ENCODE data around the gene GRIA1. TPM values are rescaled to one million over a fixed set of nuclear protein-coding genes. Genes with fewer than 3 reads are reported as not detected.

The GRIA1 gene
- total RNA-seq, 1 experiment from 2014 or later, result not detected

DNA sequence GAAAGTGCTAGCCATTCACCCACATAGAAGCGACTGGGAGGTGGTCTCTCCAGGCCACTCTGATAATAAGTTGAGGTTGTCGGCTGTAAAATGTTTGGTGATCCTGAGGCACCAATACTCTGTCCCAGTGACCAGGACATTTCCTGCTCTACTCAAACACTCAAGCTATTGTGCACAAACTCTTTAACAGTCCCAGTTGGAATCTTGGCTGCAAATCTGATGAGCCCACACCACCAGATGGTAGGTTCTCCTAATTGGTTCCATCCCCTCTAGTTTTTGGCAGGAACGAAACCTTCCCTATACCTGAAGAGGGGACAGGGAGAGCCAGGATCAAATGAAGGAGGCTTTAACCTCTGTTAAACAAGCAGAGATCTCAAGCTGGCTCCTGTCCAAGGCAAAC, 14.3 kb downstream of the GRIA1 start:
- no TSS peak for BruUV-seq (replicated peaks)
- TF ChIP-seq SIN3A (IDR thresholded peaks at IDR 0.05; ENCODE audit: borderline replicate concordance, insufficient read depth, low read depth, low read length) (no peak), POLR2AphosphoS5 (IDR thresholded peaks at IDR 0.05; ENCODE audit: low read depth, low read length) (no peak), TCF7L2 (IDR thresholded peaks at IDR 0.05; ENCODE audit: low read depth, low read length) (no peak)
- TF ChIP-seq, protein P1, sequence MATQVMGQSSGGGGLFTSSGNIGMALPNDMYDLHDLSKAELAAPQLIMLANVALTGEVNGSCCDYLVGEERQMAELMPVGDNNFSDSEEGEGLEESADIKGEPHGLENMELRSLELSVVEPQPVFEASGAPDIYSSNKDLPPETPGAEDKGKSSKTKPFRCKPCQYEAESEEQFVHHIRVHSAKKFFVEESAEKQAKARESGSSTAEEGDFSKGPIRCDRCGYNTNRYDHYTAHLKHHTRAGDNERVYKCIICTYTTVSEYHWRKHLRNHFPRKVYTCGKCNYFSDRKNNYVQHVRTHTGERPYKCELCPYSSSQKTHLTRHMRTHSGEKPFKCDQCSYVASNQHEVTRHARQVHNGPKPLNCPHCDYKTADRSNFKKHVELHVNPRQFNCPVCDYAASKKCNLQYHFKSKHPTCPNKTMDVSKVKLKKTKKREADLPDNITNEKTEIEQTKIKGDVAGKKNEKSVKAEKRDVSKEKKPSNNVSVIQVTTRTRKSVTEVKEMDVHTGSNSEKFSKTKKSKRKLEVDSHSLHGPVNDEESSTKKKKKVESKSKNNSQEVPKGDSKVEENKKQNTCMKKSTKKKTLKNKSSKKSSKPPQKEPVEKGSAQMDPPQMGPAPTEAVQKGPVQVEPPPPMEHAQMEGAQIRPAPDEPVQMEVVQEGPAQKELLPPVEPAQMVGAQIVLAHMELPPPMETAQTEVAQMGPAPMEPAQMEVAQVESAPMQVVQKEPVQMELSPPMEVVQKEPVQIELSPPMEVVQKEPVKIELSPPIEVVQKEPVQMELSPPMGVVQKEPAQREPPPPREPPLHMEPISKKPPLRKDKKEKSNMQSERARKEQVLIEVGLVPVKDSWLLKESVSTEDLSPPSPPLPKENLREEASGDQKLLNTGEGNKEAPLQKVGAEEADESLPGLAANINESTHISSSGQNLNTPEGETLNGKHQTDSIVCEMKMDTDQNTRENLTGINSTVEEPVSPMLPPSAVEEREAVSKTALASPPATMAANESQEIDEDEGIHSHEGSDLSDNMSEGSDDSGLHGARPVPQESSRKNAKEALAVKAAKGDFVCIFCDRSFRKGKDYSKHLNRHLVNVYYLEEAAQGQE (IDR thresholded peaks at IDR 0.05; ENCODE audit: insufficient read depth in 1 of 2, low read depth in 2 of 2, low read length in 1 of 2), result no peak
- TF ChIP-seq, protein P2, sequence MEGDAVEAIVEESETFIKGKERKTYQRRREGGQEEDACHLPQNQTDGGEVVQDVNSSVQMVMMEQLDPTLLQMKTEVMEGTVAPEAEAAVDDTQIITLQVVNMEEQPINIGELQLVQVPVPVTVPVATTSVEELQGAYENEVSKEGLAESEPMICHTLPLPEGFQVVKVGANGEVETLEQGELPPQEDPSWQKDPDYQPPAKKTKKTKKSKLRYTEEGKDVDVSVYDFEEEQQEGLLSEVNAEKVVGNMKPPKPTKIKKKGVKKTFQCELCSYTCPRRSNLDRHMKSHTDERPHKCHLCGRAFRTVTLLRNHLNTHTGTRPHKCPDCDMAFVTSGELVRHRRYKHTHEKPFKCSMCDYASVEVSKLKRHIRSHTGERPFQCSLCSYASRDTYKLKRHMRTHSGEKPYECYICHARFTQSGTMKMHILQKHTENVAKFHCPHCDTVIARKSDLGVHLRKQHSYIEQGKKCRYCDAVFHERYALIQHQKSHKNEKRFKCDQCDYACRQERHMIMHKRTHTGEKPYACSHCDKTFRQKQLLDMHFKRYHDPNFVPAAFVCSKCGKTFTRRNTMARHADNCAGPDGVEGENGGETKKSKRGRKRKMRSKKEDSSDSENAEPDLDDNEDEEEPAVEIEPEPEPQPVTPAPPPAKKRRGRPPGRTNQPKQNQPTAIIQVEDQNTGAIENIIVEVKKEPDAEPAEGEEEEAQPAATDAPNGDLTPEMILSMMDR (IDR thresholded peaks at IDR 0.05), result no peak
- in situ Hi-C loops (cut with HindIII; ENCODE audit: low pct_unique_long_range_greater_than_20kb, low sequenced_read_pairs) (no loop called here), intact Hi-C loops (cut with micrococcal nuclease; ENCODE audit: unreplicated experiment) (no loop called here)
- Histone ChIP-seq H3K9me3 (ENCODE audit: control insufficient read depth, insufficient read depth, low read depth, low read length) (no peaks in the 10 kb centered on the region), H3K4me1 (ENCODE audit: control insufficient read depth, insufficient read depth, low read length) (no peaks in the 10 kb centered on the region), H3K27ac (ENCODE audit: low read length) (no peak overlapping the region), H3K4me3 (ENCODE audit: low read depth in 2 of 2, low read length in 2 of 2) (no peak overlapping the region), H3K27me3 (ENCODE audit: control insufficient read depth, insufficient read depth, low read length) (no peaks in the 10 kb centered on the region), H3K36me3 (ENCODE audit: control insufficient read depth, insufficient read depth, low read length) (no peaks in the 10 kb centered on the region)
- ATAC-seq (no peak), DNase-seq (ENCODE audit: low read depth, low spot score) (no peak)
- ChIA-PET POLR2A (no interaction called here), CTCF (no interaction called here)

DNA sequence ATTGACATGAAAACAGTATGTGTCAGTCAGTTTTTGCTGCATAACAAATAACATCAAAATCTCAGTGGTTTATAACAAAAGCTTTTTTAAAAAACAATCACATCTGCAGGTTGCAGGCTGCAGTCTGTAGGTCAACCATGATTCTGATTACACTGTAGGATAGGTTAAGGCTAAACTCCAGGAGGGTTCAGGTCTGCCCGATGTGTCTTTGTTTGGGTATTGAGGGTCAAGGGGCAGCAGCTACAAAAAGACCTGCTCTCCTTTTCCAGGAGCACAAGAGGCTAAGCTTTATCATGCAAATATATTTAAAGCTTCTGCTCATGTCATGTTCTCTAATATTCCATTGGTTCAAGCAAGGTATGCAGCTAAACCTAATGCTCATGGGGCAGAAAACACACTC, 18.2 kb downstream of the GRIA1 start:
- no peaks in the 10 kb centered on the region for H3K4me1 ChIP-seq (ENCODE audit: control insufficient read depth, insufficient read depth, low read length)
- no peak overlapping the region for H3K4me3 ChIP-seq (ENCODE audit: low read depth in 2 of 2, low read length in 2 of 2)
- H3K9me3 ChIP-seq (ENCODE audit: control insufficient read depth, insufficient read depth, low read depth, low read length), result no peaks in the 10 kb centered on the region
- in situ Hi-C loops (cut with HindIII; ENCODE audit: low pct_unique_long_range_greater_than_20kb, low sequenced_read_pairs) (no loop called here), intact Hi-C loops (cut with micrococcal nuclease; ENCODE audit: unreplicated experiment) (no loop called here)
- ATAC-seq (no peak), DNase-seq (ENCODE audit: low read depth, low spot score) (no peak)
- H3K27me3 ChIP-seq (ENCODE audit: control insufficient read depth, insufficient read depth, low read length), result no peaks in the 10 kb centered on the region
- no peaks in the 10 kb centered on the region for H3K36me3 ChIP-seq (ENCODE audit: control insufficient read depth, insufficient read depth, low read length)
- no peak overlapping the region for H3K27ac ChIP-seq (ENCODE audit: low read length)
- TF ChIP-seq SIN3A (IDR thresholded peaks at IDR 0.05; ENCODE audit: borderline replicate concordance, insufficient read depth, low read depth, low read length) (no peak), POLR2AphosphoS5 (IDR thresholded peaks at IDR 0.05; ENCODE audit: low read depth, low read length) (no peak), TCF7L2 (IDR thresholded peaks at IDR 0.05; ENCODE audit: low read depth, low read length) (no peak)
- TF ChIP-seq, protein P1 (IDR thresholded peaks at IDR 0.05; ENCODE audit: insufficient read depth in 1 of 2, low read depth in 2 of 2, low read length in 1 of 2), result no peak
- TF ChIP-seq, protein P2 (IDR thresholded peaks at IDR 0.05), result no peak
- ChIA-PET POLR2A (no interaction called here), CTCF (no interaction called here)
- no TSS peak for BruUV-seq (replicated peaks)
